Measurements from ENCODE around the gene PCDHA1. TPM values are rescaled to one million over a fixed set of nuclear protein-coding genes. Genes with fewer than 3 reads are reported as not detected.

The PCDHA1 gene
- total RNA-seq, 1 experiment from 2014 or later, result not detected

GRCh38 chr5:140969880-140970279 lies 183.9 kb downstream of the PCDHA1 start:
- TF ChIP-seq REST (IDR thresholded peaks at IDR 0.05; ENCODE audit: insufficient read depth in 1 of 2, low read depth in 2 of 2, low read length in 1 of 2) (no peak), POLR2AphosphoS5 (IDR thresholded peaks at IDR 0.05; ENCODE audit: low read depth, low read length) (no peak), SIN3A (IDR thresholded peaks at IDR 0.05; ENCODE audit: borderline replicate concordance, insufficient read depth, low read depth, low read length) (no peak), TCF7L2 (IDR thresholded peaks at IDR 0.05; ENCODE audit: low read depth, low read length) (no peak)
- TF ChIP-seq, protein P1, sequence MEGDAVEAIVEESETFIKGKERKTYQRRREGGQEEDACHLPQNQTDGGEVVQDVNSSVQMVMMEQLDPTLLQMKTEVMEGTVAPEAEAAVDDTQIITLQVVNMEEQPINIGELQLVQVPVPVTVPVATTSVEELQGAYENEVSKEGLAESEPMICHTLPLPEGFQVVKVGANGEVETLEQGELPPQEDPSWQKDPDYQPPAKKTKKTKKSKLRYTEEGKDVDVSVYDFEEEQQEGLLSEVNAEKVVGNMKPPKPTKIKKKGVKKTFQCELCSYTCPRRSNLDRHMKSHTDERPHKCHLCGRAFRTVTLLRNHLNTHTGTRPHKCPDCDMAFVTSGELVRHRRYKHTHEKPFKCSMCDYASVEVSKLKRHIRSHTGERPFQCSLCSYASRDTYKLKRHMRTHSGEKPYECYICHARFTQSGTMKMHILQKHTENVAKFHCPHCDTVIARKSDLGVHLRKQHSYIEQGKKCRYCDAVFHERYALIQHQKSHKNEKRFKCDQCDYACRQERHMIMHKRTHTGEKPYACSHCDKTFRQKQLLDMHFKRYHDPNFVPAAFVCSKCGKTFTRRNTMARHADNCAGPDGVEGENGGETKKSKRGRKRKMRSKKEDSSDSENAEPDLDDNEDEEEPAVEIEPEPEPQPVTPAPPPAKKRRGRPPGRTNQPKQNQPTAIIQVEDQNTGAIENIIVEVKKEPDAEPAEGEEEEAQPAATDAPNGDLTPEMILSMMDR (IDR thresholded peaks at IDR 0.05), result no peak
- Histone ChIP-seq H3K9me3 (ENCODE audit: control insufficient read depth, insufficient read depth, low read depth, low read length) (no peaks in the 10 kb centered on the region), H3K4me3 (ENCODE audit: low read depth in 2 of 2, low read length in 2 of 2) (no peak overlapping the region), H3K4me1 (ENCODE audit: control insufficient read depth, insufficient read depth, low read length) (peaks cover 3% of the 10 kb centered on the region; the same call in 1 of the 2 replicates), H3K27me3 (ENCODE audit: control insufficient read depth, insufficient read depth, low read length) (no peaks in the 10 kb centered on the region), H3K36me3 (ENCODE audit: control insufficient read depth, insufficient read depth, low read length) (no peaks in the 10 kb centered on the region), H3K27ac (ENCODE audit: low read length) (no peak overlapping the region)
- ATAC-seq (no peak), DNase-seq (ENCODE audit: low read depth, low spot score) (no peak)
- ChIA-PET CTCF (no interaction called here), POLR2A (no interaction called here)
- intact Hi-C loops (cut with micrococcal nuclease; ENCODE audit: unreplicated experiment), result no loop called here
- BruUV-seq (replicated peaks), result no TSS peak
- in situ Hi-C loops (cut with HindIII; ENCODE audit: low pct_unique_long_range_greater_than_20kb, low sequenced_read_pairs), result no loop called here

DNA sequence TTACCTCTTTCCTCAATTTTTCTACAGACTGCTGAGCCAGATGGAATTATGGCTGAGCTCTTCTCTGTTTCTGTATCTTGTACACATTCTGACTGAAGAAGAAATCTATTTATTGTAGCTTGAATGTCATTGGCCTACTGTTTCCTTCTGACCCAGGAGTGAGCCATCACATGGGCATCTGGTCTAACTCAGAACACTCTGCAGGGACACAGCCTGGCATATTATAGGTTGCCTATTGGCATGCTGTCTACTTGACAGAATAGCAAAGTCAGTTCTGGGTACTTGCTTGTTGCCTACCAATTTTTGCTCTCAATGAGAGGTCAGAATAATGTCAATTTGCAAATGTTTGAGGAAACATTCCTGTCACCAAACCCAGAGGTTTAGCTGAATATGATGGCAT lies 187.6 kb downstream of the PCDHA1 start:
- Histone ChIP-seq H3K4me1 (ENCODE audit: control insufficient read depth, insufficient read depth, low read length) (peaks cover 3% of the 10 kb centered on the region; the same call in 1 of the 2 replicates), H3K27ac (ENCODE audit: low read length) (no peak overlapping the region), H3K36me3 (ENCODE audit: control insufficient read depth, insufficient read depth, low read length) (no peaks in the 10 kb centered on the region), H3K4me3 (ENCODE audit: low read depth in 2 of 2, low read length in 2 of 2) (no peak overlapping the region), H3K27me3 (ENCODE audit: control insufficient read depth, insufficient read depth, low read length) (no peaks in the 10 kb centered on the region), H3K9me3 (ENCODE audit: control insufficient read depth, insufficient read depth, low read depth, low read length) (no peaks in the 10 kb centered on the region)
- in situ Hi-C loops (cut with HindIII; ENCODE audit: low pct_unique_long_range_greater_than_20kb, low sequenced_read_pairs), result no loop called here
- no TSS peak for BruUV-seq (replicated peaks)
- TF ChIP-seq, protein P1 (IDR thresholded peaks at IDR 0.05), result no peak
- TF ChIP-seq POLR2AphosphoS5 (IDR thresholded peaks at IDR 0.05; ENCODE audit: low read depth, low read length) (no peak), REST (IDR thresholded peaks at IDR 0.05; ENCODE audit: insufficient read depth in 1 of 2, low read depth in 2 of 2, low read length in 1 of 2) (no peak), SIN3A (IDR thresholded peaks at IDR 0.05; ENCODE audit: borderline replicate concordance, insufficient read depth, low read depth, low read length) (no peak), TCF7L2 (IDR thresholded peaks at IDR 0.05; ENCODE audit: low read depth, low read length) (no peak)
- intact Hi-C loops (cut with micrococcal nuclease; ENCODE audit: unreplicated experiment), result no loop called here
- ChIA-PET CTCF (no interaction called here), POLR2A (no interaction called here)
- ATAC-seq (no peak), DNase-seq (ENCODE audit: low read depth, low spot score) (no peak)
